SHP77 treated with DMSO at 0.1 percent for 48 hours (cell line): ENCODE results near the gene TMEM135.
"Not testable (repeated sequence)": the region's sequence is repeated elsewhere in the genome, so short reads cannot be mapped to it uniquely, and the experiment has no call there.

Source experiments
- DNase-seq: peaks from one replicate; lab custom pipeline; 2025; lab: John Stamatoyannopoulos, UW

The TMEM135 gene

GRCh38 chr11:87258171-87258833 is 220.6 kb downstream of the TMEM135 start:
- DNase-seq, result no peak

GRCh38 chr11:87259736-87260135 is 222.0 kb downstream of the TMEM135 start:
- DNase-seq, result no peak

- no peak for DNase-seq
These were observed 223.1 kb downstream of the TMEM135 start for GRCh38 chr11:87260811-87261210.

GRCh38 chr11:87263264-87263838 is 225.6 kb downstream of the TMEM135 start:
- DNase-seq, result no peak

- no peak for DNase-seq
These were observed 226.2 kb downstream of the TMEM135 start for GRCh38 chr11:87263979-87264378.

- no peak for DNase-seq
These were observed 227.4 kb downstream of the TMEM135 start for GRCh38 chr11:87265132-87265531.

GRCh38 chr11:87265979-87266378 is 228.2 kb downstream of the TMEM135 start:
- DNase-seq, result no peak

GRCh38 chr11:87266751-87267150 is 229.0 kb downstream of the TMEM135 start:
- no peak for DNase-seq

- not testable (repeated sequence) for DNase-seq
These were observed 234.2 kb downstream of the TMEM135 start for GRCh38 chr11:87271951-87272350.

- no peak for DNase-seq
These were observed 237.4 kb downstream of the TMEM135 start for GRCh38 chr11:87275176-87275575.

- DNase-seq, result no peak
These were observed 242.4 kb downstream of the TMEM135 start for GRCh38 chr11:87280143-87280542.

GRCh38 chr11:87281496-87281895 is 243.8 kb downstream of the TMEM135 start:
- no peak for DNase-seq

GRCh38 chr11:87284306-87284705 is 246.6 kb downstream of the TMEM135 start:
- no peak for DNase-seq

GRCh38 chr11:87285674-87286073 is 247.9 kb downstream of the TMEM135 start:
- not testable (repeated sequence) for DNase-seq

GRCh38 chr11:87286338-87286737 is 248.6 kb downstream of the TMEM135 start:
- no peak for DNase-seq

GRCh38 chr11:87290304-87290922 is 252.7 kb downstream of the TMEM135 start:
- peak; percentile 27 for DNase-seq

GRCh38 chr11:87292598-87292997 is 254.9 kb downstream of the TMEM135 start:
- DNase-seq, result no peak

GRCh38 chr11:87295237-87295636 is 257.5 kb downstream of the TMEM135 start:
- DNase-seq, result no peak

GRCh38 chr11:87296627-87297026 is 258.9 kb downstream of the TMEM135 start:
- no peak for DNase-seq

- DNase-seq, result no peak
These were observed 260.4 kb downstream of the TMEM135 start for GRCh38 chr11:87298155-87298554.

- DNase-seq, result no peak
These were observed 261.3 kb downstream of the TMEM135 start for GRCh38 chr11:87299041-87299481.

GRCh38 chr11:87300640-87301380 is 263.1 kb downstream of the TMEM135 start:
- DNase-seq, result no peak
